Cerebellar nuclear complex (tissue), 1 donor: Measurements from ENCODE around the gene LTC4S.
"Not testable (repeated sequence)": the region's sequence is repeated elsewhere in the genome, so short reads cannot be mapped to it uniquely, and the experiment has no call there.

Experiments
- DNase-seq, 2 experiments: peaks; one replicate each; lab custom pipeline; 2025; lab: John Stamatoyannopoulos, UW

The LTC4S gene

DNA sequence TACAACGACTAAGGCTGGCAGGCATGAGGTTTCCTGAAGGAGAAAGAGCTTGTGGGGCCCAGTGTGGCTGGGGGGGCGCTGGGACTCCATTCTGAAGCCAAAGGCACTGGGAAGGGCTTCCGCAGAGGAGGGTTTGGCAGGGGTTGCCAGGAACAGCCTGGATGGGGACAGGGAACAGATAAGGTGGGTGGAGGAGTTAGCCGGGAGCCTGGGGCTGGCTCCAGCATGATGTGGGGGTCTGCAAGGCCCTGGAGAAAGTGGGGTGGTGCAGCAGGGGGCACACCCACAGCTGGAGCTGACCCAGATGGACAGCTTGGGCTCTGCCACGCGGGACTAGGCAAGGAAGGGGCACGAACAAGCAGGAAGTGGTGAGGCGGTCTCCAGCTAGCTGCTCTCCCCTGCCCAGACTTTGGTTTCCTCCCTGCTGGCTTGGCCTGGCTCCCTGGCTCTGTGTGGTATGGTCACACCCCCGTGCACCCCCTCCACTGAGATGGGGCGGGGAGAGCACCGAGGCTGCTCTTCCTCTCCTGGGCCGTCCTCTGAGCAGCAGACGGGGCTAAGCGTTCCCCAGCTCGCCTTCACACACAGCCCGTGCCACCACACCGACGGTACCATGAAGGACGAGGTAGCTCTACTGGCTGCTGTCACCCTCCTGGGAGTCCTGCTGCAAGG, at the start of gene LTC4S:
TSS of gene LTC4S (plus strand) at position 519 of the 672 bp plus-strand sequence. CDS start at position 614, 95 bp downstream.
- DNase-seq, result no peak

DNA sequence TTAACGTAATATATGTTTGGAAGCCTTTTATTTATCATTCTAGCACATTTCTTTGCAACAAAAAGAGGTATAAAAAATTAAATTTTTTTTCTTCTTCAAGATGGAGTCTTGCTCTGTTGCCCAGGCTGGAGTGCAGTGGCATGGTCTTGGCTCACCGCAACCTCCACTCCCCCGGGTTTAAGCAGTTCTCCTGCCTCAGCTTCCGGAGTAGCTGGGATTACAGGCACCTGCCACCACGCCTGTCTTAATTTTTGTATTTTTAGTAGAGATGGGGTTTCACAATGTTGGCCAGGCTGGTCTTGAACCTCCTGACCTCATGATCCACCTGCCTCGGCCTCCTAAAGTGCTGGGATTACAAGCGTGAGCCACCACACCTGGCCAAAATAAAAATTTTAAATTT, 49.7 kb upstream of the LTC4S start:
- DNase-seq, result not testable (repeated sequence)

GRCh38 chr5:179746872-179747271, 46.9 kb upstream of the LTC4S start:
- no peak for DNase-seq

- no peak for DNase-seq
These were observed 46.0 kb upstream of the LTC4S start for GRCh38 chr5:179747811-179748210.

DNA sequence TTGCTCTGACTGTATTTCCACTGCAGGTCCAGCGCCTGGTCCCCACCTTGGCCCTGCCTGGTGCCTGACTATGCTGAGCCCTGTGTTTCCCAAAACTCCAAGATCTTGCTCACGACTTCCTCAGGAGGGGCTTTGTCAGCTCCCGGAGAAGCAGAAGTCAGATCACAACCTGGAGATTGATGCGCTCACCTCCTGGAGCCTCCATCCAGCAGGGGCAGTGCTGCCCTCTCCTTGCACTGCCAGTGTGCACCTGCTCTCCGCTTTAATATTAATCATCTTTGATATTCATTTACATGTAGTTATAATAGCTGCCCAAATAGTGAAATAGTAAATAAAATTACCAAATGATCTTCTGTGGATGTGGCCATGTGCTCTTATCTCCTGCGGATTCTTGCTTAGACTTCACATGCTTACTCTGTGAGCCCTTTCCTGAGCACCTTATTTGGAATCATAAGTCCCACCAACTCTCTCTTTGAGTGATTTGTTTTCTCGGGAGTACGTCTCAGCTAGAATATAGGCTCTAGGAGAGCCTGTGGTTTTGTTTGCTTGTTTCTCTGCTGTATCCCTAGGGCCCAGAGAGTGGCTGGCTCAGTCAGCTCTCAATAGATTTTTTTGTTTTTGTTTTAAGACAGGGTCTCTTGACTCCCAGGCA, 43.8 kb upstream of the LTC4S start:
- DNase-seq, result no peak

DNA sequence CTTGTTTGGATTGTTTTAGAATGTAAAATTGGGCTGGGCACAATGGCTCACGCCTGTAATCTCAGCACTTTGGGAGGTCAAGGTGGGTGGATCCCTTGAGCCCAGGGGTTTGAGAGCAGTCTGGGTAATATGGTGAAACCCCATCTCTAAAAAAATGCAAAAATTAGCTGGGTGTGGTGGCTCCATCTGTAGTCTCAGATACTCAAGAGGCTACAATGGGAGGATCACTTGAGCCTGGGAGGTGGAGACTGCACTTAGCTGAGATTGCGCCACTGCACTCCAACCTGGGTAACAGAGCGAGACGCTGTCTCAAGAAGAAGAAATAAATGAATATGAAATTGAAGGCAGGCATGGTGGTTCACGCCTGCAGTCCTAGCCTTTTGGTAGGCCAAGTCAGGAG, 39.8 kb upstream of the LTC4S start:
- no peak for DNase-seq

DNA sequence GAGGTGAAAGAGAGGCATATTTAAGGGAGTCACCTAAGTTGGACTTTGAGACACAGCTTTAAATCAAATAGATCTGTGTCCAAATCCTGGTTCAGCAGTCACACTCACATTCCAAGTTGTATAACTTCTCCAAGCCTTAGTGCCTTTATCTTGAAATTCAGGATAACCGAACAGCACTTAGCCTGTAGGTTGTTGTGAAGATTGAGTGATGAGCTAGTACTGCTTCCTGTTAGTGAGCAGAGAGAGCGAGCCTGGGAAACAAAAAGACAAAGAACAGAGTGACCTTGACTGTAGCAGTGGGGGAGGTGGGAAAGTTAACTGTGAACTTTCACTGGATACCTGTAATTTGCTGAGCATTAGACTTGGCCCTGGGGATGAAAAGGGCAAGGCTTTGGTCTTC, 38.8 kb upstream of the LTC4S start:
- no peak for DNase-seq

DNA sequence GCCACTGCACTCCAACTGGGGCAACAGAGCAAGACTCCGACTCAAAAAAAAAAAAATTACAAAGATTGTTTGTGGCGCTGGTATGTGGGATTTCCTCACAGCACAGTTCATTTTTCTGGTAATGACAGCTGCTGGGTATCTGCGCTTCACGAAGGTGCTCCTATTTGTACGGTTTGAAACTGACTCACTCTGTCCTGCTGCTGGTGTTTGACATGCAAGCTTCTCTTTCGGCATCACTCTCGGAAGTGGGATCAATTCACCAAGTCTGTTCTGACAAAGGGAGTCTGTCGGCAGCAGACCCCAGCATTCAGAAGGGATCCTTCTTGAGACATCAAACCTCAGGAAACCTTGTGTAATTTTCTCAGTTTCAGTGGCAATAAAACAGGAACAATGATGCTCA, 34.8 kb upstream of the LTC4S start:
- no peak for DNase-seq

- DNase-seq, result no peak
These were observed 33.9 kb upstream of the LTC4S start for GRCh38 chr5:179759581-179760551.

DNA sequence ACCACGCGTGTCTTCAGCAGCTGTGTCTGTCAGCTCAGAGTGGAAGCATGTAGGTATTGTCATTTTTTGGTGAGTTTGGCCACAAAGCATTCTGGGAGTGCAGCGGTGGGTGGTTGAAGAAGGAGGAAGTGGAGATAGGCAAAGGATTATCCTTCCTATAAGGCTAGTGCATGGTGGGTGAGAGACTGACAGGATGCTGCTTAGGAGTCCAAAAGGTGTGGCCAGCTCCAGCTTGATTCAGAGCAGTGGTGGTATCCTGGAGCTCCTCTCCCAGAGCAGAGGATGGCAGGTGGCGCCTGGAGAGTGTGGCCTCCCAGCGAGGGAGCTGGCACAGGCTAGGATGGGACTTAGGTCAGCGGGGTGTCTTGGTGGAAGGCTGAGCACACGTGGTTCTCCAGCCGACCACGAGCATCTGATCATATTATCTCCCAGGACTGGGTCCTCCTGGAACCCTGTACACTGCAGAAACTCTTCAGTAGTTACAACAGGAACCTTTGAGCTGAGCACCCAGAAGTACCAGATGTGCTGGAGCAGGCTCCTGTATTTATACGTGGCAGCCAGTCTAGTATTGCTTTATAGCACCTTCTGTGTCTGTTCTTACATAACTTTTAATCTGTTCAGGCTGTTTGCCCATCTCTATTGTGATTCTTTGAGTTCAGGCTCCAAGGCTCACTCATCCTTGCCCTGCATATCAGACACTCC, 31.6 kb upstream of the LTC4S start:
- no peak for DNase-seq

DNA sequence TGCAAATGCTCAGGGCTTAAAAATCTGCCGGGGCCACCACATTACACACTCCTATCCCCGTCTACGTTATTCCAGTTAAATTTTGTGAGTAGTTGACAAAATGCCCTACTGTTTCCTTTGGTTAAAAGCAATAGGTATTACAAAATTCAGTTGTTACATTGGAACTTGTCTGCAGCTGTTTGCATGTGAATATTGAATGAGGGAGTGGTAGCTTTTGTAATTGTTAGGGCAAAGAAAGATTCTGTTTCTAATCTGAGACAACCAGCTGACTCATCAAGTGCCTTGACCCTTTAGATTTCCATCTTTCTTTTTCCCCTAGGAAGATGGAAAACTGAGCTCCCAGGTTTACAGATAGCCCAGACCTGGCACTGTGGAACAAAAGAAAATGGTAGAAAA, 31.0 kb upstream of the LTC4S start:
- no peak for DNase-seq

DNA sequence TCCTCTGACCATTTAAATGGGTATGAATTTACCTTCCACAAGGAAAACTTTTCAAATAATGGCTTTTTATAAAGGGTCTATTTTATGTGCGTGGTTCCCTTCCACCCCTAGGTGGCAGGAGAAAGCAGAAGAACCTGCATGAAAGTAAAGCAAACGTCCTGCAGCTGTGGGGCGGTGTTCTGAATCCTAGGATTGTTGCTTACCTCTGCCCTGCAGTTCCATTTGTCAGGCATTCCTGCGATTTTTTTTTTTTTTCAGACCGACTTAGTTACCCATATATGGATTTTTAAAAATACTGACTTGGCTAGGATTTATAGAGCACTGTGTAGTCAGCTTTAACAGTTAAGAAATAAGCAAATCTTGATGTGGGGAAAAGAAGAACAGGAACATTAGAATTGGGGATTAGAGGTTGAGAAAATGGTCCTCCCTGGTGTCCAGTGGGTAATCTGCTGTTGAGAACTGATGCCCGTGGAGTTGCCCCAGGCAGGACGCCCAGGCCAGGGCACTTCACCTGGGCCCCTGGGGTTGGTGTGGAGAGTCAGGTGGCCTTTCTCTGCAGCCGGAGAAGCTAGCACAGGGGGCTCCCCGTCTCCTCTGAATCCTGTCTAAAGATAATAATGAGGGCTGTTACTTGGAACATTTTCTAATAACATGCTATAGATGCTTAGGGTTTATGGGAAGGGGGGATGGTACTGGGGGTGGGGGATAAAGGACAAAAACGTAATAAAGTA, 30.4 kb upstream of the LTC4S start:
- DNase-seq, result peak in 1 of 2 experiments; percentile 35

DNA sequence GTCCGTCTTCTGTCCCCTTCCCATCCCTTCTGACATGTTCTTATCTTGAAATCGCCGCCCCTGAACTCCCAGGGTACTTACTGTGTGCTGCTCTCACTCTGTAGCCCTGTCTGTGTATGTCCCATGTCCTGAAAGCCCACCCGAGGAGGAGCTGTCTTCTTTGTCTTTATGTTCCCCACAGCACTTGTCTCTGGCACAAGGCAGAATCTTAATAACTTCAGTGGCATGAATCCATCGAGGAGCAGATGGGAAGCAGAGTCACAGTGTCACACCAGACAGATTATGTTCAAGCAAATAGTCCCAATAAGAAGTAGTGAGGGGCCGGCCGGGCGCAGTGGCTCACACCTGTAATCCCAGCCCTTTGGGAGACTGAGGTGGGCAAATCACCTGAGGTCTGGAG, 29.7 kb upstream of the LTC4S start:
- no peak for DNase-seq

GRCh38 chr5:179765400-179765799, 28.4 kb upstream of the LTC4S start:
- DNase-seq, result no peak

DNA sequence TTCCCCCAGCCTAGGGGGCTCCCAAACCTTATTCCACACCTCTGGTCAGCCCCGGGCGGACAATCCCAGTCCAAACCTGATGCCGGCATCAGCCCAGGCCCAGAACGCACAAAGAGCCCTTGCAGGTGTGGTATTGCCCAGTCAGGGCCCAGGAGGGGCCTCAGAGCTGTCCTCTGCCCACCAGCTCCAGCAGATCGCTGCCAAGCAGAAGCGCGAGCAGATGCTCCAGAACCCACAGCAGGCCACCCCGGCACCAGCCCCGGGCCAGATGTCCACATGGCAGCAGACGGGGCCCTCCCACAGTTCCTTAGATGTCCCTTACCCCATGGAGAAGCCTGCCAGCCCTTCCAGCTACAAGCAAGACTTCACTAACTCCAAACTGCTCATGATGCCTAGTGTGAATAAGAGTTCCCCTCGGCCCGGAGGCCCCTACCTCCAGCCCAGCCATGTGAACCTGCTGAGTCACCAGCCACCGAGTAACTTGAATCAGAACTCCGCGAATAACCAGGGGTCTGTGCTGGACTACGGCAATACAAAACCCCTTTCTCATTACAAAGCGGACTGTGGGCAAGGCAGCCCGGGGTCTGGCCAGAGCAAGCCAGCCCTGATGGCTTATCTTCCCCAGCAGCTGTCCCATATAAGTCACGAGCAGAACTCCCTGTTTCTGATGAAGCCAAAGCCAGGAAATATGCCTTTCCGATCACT, 27.6 kb upstream of the LTC4S start:
- no peak for DNase-seq

GRCh38 chr5:179766726-179767455, 26.9 kb upstream of the LTC4S start:
- no peak for DNase-seq

GRCh38 chr5:179767496-179768100, 26.2 kb upstream of the LTC4S start:
- no peak for DNase-seq

DNA sequence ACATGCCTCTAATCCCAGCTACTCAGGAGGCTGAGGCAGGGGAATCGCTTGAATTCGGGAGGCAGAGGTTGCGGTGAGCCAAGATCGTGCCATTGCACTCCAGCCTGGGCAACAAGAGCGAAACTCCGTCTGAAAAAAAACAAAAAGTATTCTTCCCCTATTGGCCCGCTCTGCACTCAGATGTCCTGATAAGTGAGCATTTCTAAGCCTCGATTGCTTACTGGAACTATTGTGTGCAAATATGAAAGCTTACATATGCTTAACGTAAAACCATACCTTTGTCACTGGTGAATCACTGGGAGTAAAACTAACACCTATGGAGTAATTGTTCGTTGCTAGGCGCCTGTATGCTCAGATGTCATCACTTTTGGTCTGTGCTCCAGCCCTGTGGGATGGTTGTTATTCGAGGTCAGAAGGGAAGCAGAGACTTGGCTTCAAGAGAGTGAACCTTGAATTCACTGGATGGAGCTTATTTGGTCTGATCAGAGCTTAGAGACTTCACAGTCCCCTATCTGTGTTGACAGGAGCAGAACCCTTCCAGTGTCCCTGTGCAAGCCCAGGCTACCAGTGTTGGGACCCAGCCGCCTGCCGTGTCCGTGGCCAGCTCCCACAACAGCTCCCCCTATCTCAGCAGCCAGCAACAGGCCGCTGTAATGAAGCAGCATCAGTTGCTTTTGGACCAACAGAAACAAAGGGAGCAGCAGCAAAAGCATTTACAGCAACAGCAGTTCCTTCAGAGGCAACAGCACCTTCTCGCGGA, 25.3 kb upstream of the LTC4S start:
- no peak for DNase-seq

GRCh38 chr5:179769271-179769670, 24.5 kb upstream of the LTC4S start:
- DNase-seq, result no peak
